Measurements from ENCODE around the gene KDM2B. TPM values are rescaled to one million over a fixed set of nuclear protein-coding genes. Genes with fewer than 3 reads are reported as not detected.

Gene KDM2B
- total and polyA plus RNA-seq, 7 donors, result 4.8 to 31.7 (median 16.8) TPM

DNA sequence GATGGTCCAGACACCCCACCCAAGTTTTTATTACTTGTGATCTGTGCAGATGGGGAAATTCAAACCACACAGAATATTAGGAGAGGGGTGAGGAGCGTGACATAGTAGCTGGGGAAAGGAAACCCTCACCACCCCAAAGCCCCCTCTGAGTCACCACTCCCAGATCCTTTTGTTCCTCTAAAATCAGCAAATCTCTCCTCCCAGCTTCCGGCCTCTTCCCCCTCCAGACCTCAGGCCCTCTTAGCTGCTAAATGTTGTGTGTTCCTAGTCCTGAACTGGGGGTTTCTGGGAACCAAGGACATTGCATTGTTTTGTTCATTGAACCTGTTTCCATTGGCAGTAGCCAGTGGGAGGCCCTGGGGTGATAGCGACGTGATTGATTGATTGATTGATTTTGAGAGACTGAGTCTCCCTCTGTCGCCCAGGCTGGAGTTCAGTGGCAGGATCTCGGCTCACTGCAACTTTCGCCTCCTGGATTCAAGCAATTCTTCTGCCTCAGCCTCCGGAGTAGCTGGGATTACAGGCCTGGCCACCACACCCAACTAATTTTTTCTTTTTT, 39.6 kb upstream of the KDM2B start:
- WGBS, 2 donors, result 85 to 87% methylated on average over 8 of the region's 8 CpGs
- intact Hi-C loops (cut with DNase I), result no loop called here

DNA sequence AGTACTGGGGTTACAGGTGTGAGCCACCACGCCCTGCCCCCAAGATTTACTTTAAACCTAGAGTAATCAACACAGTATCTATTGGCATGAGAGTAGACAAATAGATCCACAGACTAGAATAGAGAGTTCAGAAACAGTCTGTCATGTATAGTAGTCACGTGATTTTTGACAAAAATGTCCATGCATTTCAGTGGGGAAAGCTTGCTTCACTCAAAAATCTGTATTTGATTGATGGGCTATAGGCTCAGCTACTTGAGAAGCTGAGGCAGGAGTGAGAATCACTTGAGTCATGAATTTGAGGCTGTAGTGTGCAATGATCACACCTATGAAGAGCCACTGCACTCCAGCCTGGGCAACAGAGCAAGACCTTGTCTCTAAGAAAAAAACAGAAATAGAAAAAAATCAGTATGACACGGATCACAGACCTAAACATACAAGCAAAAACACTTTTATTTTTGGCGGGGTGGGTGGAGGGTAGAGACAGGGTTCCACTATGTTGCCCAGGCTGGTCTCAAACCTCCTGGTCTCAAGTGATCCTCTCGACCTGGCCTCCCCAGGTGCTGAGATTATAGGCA, 37.9 kb upstream of the KDM2B start:
- WGBS, 2 donors, result 83 to 84% methylated on average over 5 of the region's 5 CpGs
- intact Hi-C loops (cut with DNase I), result no loop called here
- H3K36me3 ChIP-seq, result no peaks in the 10 kb centered on the region
- no peak overlapping the region for H3K4me3 ChIP-seq
- TF ChIP-seq, protein P1, sequence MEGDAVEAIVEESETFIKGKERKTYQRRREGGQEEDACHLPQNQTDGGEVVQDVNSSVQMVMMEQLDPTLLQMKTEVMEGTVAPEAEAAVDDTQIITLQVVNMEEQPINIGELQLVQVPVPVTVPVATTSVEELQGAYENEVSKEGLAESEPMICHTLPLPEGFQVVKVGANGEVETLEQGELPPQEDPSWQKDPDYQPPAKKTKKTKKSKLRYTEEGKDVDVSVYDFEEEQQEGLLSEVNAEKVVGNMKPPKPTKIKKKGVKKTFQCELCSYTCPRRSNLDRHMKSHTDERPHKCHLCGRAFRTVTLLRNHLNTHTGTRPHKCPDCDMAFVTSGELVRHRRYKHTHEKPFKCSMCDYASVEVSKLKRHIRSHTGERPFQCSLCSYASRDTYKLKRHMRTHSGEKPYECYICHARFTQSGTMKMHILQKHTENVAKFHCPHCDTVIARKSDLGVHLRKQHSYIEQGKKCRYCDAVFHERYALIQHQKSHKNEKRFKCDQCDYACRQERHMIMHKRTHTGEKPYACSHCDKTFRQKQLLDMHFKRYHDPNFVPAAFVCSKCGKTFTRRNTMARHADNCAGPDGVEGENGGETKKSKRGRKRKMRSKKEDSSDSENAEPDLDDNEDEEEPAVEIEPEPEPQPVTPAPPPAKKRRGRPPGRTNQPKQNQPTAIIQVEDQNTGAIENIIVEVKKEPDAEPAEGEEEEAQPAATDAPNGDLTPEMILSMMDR (IDR thresholded peaks at IDR 0.05), result no peak
- TF ChIP-seq POLR2A (IDR thresholded peaks at IDR 0.05) (no peak), POLR2AphosphoS5 (IDR thresholded peaks at IDR 0.05) (no peak), EP300 (IDR thresholded peaks at IDR 0.05) (no peak)
- H3K27me3 ChIP-seq, result no peaks in the 10 kb centered on the region
- H3K4me1 ChIP-seq, result peaks cover 0 to 3% (median 0%) of the 10 kb centered on the region in 4 donors
- no peak for DNase-seq
- H3K27ac ChIP-seq, result peak overlapping the region in 1 of 4 donors; percentile 43
- no peaks in the 10 kb centered on the region for H3K9me3 ChIP-seq

More for the DNA sequence above, 39.6 kb upstream of the KDM2B start:
- Histone ChIP-seq H3K27ac (no peak overlapping the region), H3K36me3 (no peaks in the 10 kb centered on the region), H3K9me3 (no peaks in the 10 kb centered on the region), H3K4me1 (peaks cover 0 to 9% (median 7%) of the 10 kb centered on the region in 4 donors), H3K27me3 (no peaks in the 10 kb centered on the region), H3K4me3 (no peak overlapping the region)
- TF ChIP-seq EP300 (IDR thresholded peaks at IDR 0.05), result no peak
- no peak for TF ChIP-seq POLR2AphosphoS5 (IDR thresholded peaks at IDR 0.05)
- TF ChIP-seq POLR2A (IDR thresholded peaks at IDR 0.05), result no peak
- TF ChIP-seq, protein P1 (IDR thresholded peaks at IDR 0.05), result no peak
- DNase-seq, result no peak

DNA sequence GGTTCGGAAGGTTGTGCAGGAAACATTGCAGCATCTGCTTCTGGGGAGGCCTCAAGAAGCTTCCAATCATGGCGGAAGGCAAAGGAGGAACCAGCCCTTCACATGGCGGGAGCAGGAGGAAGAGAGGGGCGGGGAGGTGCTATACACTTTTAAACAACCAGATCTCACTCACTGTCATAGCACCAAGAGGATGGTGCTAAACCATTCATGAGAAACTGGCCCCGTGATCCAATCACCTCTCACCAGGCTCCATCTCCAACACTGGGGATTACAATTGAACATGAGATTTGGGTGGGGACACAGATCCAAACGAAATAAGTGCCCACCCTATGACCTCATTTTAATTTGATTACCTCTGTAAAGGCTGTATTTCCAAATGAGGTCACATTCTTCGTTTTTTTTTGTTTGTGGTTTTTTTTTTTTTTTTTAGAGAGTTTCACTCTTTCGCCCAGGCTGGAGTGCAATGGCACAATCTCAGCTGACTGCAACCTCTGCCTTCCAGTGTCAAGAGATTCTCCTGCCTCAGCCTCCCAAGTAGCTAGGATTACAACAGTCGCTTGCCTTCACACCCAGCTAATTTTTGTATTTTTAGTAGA, 34.1 kb upstream of the KDM2B start:
- Histone ChIP-seq H3K4me1 (peaks cover 0 to 24% (median 13%) of the 10 kb centered on the region in 4 donors), H3K36me3 (no peaks in the 10 kb centered on the region), H3K27me3 (no peaks in the 10 kb centered on the region), H3K9me3 (no peaks in the 10 kb centered on the region), H3K27ac (no peak overlapping the region), H3K4me3 (no peak overlapping the region)
- 75 to 76% methylated on average over 9 of the region's 9 CpGs for WGBS, 2 donors
- intact Hi-C loops (cut with DNase I), result loop anchor here (5.0 kb wide), 1 partner anchor 38 kb away; no protein-coding TSS in a partner anchor
- TF ChIP-seq POLR2A (IDR thresholded peaks at IDR 0.05) (no peak), POLR2AphosphoS5 (IDR thresholded peaks at IDR 0.05) (no peak), EP300 (IDR thresholded peaks at IDR 0.05) (no peak)
- TF ChIP-seq, protein P1 (IDR thresholded peaks at IDR 0.05), result no peak
- DNase-seq, result no peak

DNA sequence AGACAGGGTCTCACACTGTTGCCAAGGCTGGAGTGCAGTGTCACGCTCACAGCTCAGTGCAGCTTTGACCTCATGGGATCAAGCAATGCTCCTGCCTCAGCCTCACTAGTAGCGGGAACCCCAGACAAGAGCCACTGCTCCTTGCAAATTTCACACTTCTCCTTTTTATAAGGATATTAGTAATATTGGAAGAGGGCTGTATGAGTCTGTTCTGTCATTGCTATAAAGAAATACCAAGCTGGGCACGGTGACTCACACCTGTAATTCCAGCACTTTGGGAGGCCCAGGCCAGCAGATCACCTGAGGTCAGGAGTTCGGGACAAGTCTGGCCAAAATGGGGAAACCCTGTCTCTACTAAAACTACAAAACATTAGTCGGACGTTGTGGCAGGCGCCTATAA, 32.6 kb upstream of the KDM2B start:
- no peaks in the 10 kb centered on the region for H3K9me3 ChIP-seq
- no peaks in the 10 kb centered on the region for H3K36me3 ChIP-seq
- intact Hi-C loops (cut with DNase I), result loop anchor here (5.0 kb wide), 1 partner anchor 36 kb away; no protein-coding TSS in a partner anchor
- DNase-seq, result no peak
- TF ChIP-seq, protein P1 (IDR thresholded peaks at IDR 0.05), result no peak
- TF ChIP-seq EP300 (IDR thresholded peaks at IDR 0.05) (no peak), POLR2A (IDR thresholded peaks at IDR 0.05) (no peak), POLR2AphosphoS5 (IDR thresholded peaks at IDR 0.05) (no peak)
- H3K27me3 ChIP-seq, result no peaks in the 10 kb centered on the region
- H3K4me1 ChIP-seq, result peaks cover 0 to 27% (median 16%) of the 10 kb centered on the region in 4 donors
- WGBS, 2 donors, result 88 to 89% methylated on average over 7 of the region's 7 CpGs
- H3K4me3 ChIP-seq, result no peak overlapping the region
- no peak overlapping the region for H3K27ac ChIP-seq
